Ishikawa (cell line): ENCODE results near the gene MUSTN1.

Source experiments
- EP300 ChIP-seq: IDR thresholded peaks from 2 replicates; pipeline ENCODE4 v1.6.1; 2012; ENCODE audit warnings: borderline replicate concordance
- MAX ChIP-seq: IDR thresholded peaks from 2 replicates; pipeline ENCODE4 v1.6.1; 2012
- NFIC ChIP-seq: IDR thresholded peaks from 2 replicates; pipeline ENCODE4 v1.6.1; 2012
- RAD21 ChIP-seq: IDR thresholded peaks from 2 replicates; pipeline ENCODE4 v1.6.1; 2012; ENCODE audit warnings: low read depth
- TF ChIP-seq, protein P1 (sequence below): IDR thresholded peaks from 2 replicates; pipeline ENCODE4 v1.6.1; 2012; ENCODE audit warnings: low read depth, mild to moderate bottlenecking

GRCh38 chr3:52829906-52830463 is 4.8 kb downstream of the MUSTN1 start:
- TF ChIP-seq RAD21 (no peak), EP300 (no peak), NFIC (no peak), MAX (no peak)
- TF ChIP-seq, protein P1, sequence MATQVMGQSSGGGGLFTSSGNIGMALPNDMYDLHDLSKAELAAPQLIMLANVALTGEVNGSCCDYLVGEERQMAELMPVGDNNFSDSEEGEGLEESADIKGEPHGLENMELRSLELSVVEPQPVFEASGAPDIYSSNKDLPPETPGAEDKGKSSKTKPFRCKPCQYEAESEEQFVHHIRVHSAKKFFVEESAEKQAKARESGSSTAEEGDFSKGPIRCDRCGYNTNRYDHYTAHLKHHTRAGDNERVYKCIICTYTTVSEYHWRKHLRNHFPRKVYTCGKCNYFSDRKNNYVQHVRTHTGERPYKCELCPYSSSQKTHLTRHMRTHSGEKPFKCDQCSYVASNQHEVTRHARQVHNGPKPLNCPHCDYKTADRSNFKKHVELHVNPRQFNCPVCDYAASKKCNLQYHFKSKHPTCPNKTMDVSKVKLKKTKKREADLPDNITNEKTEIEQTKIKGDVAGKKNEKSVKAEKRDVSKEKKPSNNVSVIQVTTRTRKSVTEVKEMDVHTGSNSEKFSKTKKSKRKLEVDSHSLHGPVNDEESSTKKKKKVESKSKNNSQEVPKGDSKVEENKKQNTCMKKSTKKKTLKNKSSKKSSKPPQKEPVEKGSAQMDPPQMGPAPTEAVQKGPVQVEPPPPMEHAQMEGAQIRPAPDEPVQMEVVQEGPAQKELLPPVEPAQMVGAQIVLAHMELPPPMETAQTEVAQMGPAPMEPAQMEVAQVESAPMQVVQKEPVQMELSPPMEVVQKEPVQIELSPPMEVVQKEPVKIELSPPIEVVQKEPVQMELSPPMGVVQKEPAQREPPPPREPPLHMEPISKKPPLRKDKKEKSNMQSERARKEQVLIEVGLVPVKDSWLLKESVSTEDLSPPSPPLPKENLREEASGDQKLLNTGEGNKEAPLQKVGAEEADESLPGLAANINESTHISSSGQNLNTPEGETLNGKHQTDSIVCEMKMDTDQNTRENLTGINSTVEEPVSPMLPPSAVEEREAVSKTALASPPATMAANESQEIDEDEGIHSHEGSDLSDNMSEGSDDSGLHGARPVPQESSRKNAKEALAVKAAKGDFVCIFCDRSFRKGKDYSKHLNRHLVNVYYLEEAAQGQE: no peak
